Stimulated activated CD8-positive, alpha-beta memory T cell treated with anti-CD3 and anti-CD28 coated beads, Interleukin-4, amount 100 ng/mL, for 24 hours (primary cell): ENCODE data around the gene LLGL2.

ENCODE experiments used
- DNase-seq: peaks from one replicate; pipeline ENCODE4 v3.0.0-alpha.2; 2020; ENCODE audit warnings: low read depth

LLGL2 gene

GRCh38 chr17:75616521-75617122, 91.1 kb downstream of the LLGL2 start:
- no peak for DNase-seq

DNA sequence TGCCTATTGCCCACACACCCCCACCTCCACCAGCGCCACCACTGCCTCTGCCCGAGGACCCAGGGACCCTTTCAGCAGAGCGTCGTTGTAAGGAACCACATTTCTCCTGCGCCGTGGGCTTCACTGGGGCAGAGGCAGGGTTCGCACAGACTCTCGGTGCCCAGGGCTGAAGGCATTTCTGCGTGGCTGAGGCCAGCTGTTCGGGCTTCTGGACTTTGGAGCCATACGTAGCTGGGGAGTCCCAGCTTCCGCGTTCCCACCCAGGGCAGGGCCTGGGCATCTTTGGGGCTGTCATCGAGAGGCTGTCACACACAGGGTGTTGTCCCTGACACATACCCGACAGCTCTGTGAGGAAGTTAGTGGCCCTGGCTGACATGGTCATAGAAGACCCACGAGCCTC, 91.7 kb downstream of the LLGL2 start:
- DNase-seq = no peak

DNA sequence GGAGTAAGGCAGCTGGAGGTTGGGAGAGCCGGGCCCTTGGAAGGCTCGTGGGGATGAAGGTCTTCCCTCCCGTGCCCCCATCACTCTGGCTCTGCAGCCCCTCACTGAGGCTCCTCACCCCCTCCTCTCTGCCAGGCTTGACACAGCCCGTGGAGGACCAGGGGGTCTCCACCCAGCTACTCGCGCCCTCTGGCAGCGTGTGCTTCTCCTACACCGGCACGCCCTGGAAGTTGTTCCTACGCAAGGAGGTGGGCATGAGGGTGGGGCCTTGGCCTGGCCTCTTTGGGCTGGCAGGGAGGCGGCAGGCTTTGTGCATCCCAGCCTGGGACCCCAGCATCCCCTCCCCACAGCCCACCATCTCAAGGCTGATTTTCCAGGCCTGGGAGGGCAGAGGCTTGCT, 92.2 kb downstream of the LLGL2 start:
- DNase-seq = no peak

DNA sequence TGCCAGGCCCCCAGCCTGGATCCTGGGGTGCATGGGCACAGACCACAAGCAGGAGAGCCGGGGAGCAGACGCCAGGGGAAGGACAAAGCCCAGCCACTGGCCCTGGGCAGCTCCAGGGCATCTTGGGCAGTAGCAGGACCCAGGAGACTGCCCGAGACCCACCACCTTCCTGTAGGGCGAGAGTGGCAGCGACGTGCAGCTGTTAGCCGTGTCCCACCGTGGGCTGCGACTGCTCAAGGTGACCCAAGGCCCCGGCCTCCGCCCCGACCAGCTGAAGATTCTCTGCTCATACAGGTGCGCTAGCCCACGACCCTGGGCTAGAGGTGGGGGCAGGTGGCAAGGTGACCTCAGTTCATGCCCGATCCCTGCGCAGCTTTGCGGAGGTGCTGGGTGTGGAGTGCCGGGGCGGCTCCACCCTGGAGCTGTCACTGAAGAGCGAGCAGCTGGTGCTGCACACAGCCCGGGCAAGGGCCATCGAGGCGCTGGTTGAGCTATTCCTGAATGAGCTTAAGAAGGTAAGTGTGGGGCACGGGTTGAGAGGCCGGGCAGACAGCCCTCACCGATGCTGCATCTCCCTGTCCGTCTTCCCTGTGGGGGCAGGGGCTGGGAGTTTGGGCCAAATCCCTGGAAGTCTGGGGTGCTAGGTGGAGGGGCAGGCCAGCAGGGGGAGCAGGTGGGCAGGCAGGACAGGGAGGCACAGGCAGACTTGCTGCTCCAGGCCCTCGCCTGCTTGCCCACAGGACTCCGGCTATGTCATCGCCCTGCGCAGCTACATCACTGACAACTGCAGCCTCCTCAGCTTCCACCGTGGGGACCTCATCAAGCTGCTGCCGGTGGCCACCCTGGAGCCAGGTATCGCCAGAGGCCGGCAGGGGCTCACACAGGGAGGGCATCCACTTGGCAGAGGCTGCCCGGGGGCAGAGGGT, 94.3 kb downstream of the LLGL2 start:
- DNase-seq = no peak

- DNase-seq = no peak
Observed at GRCh38 chr17:75621489-75621888, 96.0 kb downstream of the LLGL2 start.

DNA sequence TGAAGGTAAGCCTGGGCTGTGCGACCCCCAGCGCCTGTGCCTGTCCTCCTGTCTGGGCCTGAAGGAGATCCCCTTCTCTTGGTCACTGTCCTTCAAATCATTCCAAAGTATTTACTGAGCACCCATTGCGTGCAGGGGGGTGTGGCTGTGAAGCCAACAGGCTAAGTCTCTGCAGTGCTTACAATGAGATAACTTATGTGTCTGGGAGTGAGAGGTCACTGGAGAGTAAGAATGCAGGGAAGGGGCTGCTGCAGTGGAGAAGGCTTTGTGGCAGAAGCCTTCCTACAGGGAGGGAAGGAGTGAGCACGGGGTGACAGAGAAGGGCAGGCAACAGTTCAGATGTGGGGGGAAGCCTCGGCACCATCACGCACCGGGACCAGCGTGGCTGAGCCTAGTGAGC, 96.6 kb downstream of the LLGL2 start:
- no peak for DNase-seq

DNA sequence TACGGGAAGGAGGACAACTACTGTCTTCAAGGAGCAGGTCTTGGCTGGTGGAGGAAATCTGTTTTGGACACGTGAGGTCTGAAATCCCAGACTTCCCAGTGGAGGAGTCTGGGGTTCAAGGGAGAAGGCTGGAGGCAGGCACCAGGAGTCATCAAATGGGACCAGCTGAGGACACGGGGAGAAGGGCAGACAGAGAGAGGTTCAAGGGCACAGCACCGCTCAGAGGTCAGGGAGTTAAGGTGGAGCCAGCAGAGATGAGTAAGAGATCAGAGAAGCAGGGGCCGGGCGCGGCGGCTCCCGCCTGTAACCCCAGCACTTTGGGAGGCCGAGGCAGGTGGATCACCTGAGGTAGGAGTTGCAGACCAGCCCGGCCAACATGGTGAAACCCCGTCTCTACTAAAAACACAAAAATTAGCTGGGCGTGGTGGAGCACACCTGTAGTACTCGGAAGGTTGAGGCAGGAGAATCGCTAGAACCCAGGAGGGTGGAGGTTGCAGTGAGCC, 97.3 kb downstream of the LLGL2 start:
- DNase-seq = no peak

GRCh38 chr17:75623386-75623785, 97.9 kb downstream of the LLGL2 start:
- no peak for DNase-seq

DNA sequence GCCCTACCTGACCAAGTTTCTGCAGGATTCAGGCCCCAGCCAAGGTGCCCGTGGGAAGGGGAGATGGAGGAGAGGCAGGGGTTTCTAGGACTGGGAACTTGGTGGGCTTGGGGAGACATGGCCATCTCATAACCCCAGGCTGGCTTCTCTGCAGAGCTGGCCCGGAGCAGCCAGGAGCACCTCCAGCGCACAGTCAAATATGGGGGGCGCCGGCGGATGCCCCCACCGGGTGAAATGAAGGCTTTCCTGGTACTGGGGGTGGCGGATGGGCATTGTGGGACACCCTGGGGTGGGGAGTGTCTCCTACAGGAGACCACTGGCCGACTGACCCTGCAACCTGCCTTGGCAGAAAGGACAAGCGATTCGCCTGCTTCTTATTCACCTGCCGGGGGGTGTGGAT, 98.5 kb downstream of the LLGL2 start:
- DNase-seq = no peak
